Endothelial cell of umbilical vein (primary cell): ENCODE results near the gene ZNF331.

Experiments used
- CTCF ChIP-seq, 2 donors: IDR thresholded peaks; 1 replicate in 1 of 2; 2 replicates in 1 of 2; pipeline ENCODE4 v1.5.1; 2011; ENCODE audit warnings: low read length in 2 of 2, mild to moderate bottlenecking in 2 of 2, moderate library complexity in 2 of 2, control low read depth in 1 of 2, inconsistent platforms in 1 of 2, low read depth in 1 of 2; ENCODE audit not compliant: insufficient read depth in 1 of 2; ENCODE audit errors: extremely low read depth in 1 of 2
- POLR2AphosphoS5 ChIP-seq: IDR thresholded peaks from 2 replicates; pipeline ENCODE4 v1.6.1; 2012; ENCODE audit warnings: low read depth, mild to moderate bottlenecking, control low read depth, low read length, moderate library complexity; ENCODE audit not compliant: insufficient read depth

GRCh38 chr19:53517114-53517741 is 20.7 kb upstream of the ZNF331 start:
- TF ChIP-seq CTCF (IDR thresholded peaks at IDR 0.05; ENCODE audit: extremely low read depth in 1 of 2, insufficient read depth in 1 of 2, low read depth in 1 of 2, low read length in 2 of 2) (no peak), POLR2AphosphoS5 (no peak)
